Glomerular visceral epithelial cell (primary cell): Measurements from ENCODE around the gene WEE1.
"Not testable (repeated sequence)": the region's sequence is repeated elsewhere in the genome, so short reads cannot be mapped to it uniquely, and the experiment has no call there.

Source experiments
- DNase-seq: peaks from one replicate; pipeline ENCODE4 v3.0.0-alpha.2; 2016; ENCODE audit errors: extremely low spot score

The WEE1 gene

DNA sequence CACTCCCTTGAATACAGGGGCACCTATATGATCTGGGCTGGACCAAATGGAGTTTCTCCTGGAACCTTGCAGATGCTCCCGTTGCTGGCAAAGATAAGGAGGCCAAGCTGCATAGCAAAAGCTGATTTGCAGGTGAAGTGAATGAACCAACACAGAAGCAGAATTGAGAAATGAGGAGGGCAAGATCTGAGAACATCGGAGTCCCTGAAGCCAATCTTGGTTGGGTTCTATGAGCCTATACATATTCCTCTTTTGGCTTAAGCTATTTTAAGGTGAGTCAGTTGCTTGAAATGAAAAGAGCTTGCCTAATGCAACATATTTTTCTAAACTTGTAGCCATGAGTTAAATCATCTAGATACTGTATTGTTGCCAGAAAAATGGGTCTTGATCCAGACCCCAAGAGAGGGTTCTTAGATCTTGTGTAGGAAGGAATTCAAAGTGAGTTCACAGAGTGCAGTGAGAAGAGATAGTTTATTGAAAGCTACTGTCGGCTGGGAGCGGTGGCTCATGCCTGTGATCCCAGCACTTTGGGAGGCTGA is 23.5 kb downstream of the WEE1 start:
- no peak for DNase-seq

DNA sequence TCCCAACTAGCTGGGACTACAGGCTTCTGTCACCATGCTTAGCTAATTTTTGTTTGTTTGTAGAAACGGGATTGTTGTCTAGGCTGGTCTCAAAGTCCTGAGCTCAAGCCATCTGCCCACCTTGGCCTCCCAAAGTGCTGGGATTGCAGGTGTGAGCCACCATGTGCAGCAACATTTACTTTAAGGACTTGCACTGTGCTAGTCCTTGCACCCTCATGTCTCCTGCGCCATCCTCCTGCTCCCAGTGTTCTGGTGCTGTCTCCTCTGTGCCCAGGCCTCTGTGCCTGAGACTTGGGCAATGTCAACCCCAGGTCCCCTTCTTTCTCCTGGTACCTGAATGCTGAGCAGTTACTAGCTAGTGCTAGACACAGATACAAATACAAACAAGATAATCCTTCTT is 26.7 kb downstream of the WEE1 start:
- DNase-seq = no peak

DNA sequence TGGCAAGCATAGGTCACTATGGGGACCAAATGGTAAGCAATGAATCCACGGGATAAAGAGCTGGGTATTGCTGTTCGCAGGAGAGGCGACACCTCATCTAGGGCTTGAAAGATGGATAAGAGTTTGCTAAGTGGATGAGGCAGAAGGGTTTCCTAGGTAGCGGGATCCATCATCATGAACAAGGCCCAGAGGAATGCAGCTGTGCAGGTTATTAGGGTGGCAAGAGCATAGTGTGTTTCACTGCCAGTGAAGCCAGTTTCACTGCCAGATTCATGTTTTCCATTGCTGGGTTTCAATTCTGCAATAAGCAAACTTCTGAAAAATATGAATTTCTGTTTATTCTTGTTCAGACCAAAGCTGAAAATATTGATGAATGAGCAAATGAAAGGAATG is 27.2 kb downstream of the WEE1 start:
- DNase-seq = no peak

DNA sequence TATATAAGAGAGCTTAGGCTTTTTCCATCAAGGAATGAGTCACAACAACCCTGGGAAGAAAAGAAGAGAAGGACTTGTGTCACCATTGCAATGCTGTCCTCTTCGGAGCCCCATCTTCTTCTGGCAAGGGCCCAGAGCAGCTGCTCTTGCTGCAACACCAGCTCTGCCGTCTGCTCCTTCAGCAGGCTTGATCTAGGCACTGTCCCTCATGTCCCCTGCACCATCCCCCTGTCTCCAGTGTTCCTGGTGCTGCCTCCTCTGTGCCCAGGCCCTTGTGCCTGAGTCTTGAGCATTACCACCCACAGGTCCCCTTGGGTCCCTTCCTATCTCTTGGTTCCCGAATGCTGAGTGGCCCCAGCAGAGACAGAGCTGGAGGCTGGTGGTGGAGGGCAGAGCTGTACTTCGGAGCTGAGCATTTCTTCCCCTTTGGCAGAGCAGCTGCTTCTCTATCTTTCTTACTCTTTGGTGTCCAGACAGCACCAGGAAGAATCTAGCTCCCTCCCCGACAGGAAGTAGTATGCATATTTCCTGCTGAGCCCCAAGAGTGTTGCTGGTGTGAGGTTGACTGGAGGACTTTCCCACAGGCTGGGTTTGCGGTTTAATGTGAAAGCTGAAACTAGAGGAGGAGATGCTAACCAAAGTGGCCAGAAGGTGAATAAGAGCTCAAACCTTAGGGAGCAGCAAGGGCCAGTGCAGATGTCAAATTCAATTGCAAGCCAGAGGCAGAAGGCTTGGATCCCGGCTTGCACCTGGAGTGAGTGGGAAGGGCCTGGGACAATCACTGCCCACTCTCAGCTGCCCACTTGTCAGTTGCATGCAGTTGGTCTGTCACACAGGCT is 27.8 kb downstream of the WEE1 start:
- no peak for DNase-seq

DNA sequence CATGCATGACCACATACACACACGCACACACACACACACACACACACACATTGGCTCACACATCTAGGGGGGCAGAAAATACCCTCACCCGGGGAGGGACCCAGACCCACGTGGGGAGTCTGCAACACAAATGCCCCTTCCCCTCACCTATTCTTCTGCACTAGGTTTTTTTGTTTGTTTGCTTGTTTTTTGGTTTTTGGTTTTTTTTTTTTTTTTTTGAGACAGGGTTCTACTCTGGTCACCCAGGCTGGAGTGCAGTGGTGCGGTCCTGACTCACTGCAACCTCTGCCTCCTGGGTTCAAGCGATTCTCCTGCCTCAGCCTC is 28.4 kb downstream of the WEE1 start:
- no peak for DNase-seq

DNA sequence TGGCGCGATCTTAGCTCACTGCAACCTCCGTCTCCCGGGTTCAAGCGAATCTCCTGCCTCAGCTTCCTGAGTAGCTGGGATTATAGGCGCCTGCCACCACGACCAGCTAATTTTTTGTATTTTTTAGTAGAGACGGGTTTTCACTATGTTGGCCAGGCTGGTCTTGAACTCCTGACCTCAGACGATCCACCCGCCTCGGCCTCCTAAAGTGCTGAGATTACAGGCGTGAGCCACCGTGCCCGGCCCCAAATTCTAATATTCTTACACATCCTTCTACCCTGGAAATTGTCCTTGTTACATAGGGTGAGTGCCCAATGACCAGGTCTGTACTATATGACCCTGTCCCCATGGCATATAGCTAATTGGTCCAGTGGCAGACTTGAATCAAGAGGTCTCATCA is 29.7 kb downstream of the WEE1 start:
- DNase-seq = not testable (repeated sequence)

DNA sequence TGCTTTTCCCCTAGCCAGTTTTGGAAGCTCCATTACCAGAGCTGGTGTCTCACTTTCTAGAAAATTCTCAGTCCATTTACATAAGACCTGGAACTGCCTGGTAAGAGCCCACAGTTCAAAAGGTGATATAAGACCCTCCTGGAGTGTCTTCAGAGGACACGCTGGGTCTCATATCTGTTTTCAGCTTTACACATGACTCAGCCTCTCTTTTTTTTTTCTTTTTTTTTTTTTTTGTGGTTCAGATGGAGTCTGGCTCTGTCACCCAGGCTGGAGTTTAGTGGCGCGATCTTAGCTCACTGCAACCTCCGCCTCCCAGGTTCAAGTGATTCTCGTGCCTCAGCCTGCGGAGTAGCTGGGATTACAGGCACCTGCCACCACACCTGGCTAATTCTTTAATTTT is 30.7 kb downstream of the WEE1 start:
- DNase-seq = no peak

DNA sequence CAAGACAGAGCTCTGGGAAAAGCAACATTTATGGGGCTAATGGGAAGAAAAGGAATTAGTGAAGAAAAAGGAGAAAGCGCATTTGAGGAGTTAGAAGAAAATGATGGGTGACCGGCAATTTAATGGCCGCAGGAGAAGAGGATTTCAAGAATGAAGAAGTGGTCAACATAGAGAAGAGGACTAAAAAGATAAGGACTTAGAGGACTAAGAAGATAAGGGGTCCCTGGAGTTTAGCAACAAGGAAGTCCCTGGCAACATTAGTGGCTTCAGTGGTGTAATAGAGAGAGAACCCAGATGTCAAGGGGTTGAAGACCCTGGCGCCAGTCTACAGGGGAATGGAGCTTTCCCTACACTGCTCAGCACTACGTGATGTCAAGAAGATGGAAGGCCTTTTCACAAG is 32.3 kb downstream of the WEE1 start:
- DNase-seq = no peak

DNA sequence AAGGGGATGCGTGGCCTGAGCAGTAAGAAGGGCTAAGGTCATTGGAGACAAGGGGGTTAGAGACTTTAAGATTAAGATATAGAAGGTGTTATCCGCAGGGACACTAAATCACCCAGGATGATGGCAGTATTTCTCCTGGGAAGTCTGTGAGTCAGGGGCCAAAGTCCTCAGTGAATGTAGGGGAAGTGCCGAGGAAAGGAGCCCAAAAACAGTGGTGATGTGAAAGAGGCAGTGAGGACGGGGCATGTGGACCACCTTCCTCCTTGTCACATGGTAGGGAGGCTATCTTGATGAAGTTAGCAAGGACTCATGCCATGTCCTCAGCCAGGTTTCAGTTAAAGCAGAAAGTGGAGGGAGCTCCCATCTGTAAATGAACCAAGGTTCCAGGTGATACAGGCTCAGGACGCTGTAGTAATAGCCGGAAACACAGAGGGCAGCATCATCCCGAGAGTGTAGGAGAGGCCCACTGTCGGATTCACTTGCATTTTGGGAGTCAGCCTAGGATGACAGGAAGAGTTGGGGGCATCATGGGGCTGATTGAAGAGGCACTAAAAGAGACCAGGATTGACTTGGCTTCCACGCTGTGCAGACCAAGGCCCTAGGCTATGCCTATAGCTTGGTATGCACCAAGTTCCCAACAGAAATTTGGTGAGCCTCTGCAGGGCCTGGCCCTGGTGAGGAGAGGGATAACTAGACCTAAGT is 33.5 kb downstream of the WEE1 start:
- no peak for DNase-seq

DNA sequence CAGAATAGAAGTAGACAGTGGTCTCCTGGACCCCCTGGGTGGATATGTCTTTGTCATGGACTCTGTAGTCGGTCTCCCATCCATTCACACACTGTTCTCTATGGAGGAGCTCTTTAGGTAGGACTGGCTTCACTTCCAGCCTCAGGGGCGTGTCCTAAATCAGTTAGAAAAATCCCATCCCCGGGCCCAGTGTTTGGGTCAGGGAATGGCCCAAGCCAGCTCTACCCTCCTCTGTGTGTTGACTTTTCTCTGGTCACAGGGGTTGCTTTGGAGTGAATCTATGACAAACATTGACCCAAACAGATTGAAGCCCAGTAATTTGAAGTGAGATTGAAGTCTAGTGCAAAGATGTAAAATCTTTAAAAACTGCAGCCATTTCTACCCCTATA is 34.0 kb downstream of the WEE1 start:
- no peak for DNase-seq

DNA sequence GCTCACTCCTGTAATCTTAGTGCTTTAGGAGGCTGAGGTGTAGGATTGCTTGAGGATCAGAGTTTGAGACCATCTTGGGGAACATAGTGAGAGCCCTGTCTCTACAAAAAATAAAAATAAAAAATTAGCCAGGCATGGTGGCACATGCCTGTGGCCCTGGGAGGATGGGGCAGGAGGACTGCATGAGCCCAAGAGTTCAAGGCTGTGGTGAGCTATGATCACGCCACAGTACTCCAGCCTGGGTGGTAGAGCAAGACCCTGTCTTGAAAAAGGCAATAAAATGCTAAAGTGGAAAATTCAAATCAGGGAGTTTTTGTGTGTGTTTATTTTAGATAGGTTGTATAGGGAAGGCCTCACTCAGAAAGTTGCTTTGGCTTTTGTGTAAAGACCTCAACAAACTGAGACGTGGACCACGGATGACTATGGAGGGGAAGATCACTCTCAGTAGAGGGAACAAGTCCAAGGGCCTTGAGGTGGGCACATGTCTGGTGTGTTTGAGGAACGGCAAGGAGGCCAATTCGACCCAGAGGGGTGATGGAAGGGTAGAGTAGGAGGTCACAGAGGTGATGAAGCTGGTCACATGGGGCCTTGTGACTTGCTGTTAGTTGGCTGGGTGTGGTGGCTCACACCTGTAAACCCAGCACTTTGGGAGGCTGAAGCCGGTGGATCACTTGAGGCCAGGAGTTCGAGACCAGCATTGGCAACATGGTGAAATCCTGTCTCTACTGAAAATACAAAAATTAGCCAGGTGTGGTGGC is 35.7 kb downstream of the WEE1 start:
- no peak for DNase-seq

DNA sequence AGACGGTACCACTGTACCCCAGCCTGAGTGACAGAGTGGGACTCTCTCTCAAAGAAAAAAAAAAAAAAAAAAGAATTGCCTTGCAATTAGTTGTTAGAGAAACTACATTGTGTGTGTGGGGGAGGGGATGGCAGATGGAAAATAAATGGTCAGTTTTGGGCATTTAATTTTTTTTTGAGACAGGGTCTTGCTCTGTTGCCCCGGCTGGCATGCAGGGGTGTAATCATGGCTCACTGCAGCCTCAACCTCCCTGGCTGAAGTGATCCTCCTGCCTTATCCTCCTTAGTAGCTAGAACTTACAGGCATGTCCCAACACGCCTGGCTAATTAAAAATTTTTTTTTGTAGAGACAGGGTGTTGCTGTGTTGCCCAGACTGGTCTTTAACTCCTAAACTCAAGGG is 36.4 kb downstream of the WEE1 start:
- DNase-seq = no peak

DNA sequence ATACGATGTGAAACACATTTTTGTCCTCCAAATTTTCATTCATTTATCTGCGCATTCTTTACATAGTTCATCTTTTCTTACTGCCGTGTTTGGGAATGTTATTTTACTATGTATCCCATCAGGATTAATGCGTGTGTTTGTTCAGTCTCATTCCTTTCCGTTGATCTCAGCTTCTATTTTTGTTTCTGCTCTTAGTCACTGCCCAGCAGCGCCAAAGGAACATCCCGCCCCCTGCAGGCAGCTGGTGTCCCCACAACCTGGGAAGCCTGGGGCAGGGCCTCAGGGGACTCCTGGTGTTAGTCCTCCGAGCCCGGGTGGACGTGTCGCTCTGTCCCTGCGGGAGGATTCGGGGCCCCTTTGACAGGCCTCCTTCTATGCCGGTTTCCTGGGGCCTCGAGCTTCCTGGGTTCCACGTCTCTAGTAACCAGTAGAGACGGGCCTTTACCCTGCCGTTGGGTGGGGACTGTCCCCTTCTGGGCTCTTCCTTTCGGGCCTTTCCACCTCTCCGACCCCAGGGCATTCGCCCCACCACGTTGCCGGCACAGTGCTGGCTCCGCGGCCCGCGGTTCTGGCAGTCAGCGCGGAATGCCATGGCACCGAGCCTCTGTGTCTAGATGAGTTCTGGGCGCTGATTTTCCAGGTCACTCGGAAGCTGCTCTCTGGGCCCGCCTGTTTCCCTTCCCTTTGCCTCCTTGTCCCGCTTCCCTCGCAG is 39.8 kb downstream of the WEE1 start:
- DNase-seq = peak; percentile 95

DNA sequence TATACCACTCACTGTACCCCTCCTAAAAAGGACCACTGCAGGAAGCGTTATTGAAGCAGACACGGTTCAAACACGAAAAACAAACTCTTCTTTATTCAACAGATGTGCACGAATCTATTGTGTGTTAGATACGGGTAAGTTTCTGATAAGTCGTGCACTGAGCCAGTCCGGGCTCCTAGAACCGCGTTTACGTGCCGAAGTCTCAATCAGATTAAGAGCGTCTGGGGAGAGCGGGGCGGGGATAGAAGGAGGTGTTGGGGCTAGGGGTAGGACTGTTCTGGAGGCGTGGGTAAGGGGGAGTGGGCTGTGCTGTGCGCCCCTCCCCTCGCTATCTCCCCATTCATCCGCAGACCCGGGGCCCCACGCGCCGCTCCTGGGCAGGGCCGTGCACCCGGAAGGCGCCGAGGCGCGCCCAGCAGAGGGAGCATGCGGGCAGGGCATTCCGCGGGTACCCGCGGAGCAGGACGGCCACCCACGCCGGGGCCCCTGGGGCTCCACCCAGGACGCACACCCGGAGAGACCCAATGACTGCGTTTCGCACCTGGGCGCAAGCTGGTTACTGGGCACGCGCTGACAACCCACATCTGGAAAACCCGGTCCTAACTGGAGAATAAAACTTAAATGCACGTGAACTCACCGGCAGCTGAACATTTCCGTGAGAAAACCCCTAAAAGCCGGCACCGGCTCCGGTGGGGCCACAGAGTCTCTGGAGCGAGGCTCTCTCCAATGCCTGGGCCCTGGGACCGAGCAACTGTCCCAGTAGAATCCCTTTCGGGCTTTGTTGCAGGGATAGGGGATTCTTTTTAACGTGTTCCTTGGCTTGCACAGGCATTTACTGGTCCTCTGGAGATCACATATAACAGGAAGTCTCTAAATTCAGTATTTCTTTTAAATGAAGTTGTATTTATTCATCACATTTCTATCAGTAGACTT is 40.6 kb downstream of the WEE1 start:
- DNase-seq = peak; percentile 89

DNA sequence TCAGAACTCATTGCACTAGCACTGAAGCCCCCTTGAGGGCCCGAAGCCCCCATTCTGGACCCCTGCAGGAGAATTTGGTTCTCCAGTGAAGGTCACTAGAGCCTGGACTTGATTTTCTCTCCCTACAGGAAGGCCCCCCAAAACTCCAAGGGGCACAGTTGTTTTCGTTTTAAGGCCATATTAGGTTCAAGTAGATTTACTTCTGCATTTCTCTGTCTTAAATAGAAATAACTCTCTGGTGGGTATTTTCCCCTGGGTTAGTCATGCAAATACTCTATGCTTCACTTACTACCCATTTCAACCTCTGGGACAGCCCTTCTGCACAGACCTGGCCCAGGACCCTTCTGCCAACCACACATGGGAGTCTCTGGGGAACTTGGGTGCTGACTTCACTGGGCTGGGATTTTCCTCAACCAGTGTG is 41.6 kb downstream of the WEE1 start:
- DNase-seq = peak; percentile 75

DNA sequence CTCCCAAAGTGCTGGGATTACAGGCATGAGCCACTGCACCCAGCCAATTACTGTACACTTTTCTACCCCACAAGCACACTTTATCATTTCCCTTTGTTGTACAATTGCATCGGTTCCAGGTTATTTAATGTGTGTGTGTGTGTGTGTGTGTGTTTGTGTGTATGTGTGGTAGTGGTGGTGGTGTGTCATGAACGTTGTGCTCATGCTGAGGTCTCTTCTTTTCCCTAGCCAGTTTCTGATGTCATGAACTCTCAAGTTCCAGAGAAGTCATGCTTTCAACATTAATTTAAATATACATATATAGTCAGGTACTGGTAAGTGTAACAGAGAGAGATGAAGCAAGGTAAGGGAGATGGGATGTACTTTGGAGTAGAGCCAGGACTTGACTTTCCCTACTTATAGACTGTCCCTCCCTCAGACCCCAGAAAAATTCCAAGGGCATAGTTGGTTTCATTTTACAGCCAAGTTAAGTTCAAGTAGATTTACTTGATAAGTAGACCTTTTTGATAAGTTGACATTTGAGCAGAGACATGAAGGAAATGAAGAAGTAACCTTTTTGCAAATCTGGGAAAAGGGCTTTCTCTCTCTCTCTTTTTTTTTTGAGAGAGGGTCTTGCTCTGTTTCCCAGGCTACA is 42.7 kb downstream of the WEE1 start:
- DNase-seq = no peak

DNA sequence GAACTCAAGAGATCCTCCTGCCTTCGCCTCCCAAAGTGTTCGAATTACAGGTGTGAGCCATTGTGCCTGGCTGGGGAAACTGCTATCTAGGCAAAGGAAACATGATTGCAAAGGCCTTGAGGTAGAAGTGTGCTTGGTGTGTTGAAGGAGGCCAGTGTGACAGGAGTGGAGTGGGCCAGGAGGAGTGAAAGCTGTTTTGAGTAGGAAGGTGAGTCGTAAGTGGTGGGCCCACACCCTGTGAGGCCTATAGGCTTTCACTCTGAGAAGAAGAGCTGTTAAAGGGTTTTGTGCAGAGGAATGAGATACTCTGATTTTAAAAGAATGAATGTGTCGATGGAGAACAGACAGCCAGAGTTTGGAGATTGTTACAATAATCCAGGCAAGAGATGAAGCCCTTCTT is 43.4 kb downstream of the WEE1 start:
- no peak for DNase-seq

DNA sequence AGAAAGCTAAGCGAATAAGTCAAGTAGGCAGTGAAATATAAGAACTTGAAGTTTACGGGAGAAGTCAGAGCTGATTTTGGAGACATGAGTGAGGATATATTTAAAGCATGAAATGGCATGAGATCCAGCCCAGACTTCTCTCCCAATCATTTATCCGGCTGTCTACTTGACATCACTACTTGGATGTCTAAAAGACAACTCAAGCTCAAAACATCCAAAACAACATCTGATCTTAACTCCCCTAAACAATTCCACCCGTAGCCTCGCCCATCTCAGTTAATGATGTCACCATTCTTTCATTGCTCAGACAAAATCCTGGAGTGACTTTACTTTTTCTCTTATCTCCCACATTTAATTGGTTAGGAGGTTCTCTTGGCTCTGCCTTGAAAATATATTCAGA is 44.5 kb downstream of the WEE1 start:
- DNase-seq = no peak

DNA sequence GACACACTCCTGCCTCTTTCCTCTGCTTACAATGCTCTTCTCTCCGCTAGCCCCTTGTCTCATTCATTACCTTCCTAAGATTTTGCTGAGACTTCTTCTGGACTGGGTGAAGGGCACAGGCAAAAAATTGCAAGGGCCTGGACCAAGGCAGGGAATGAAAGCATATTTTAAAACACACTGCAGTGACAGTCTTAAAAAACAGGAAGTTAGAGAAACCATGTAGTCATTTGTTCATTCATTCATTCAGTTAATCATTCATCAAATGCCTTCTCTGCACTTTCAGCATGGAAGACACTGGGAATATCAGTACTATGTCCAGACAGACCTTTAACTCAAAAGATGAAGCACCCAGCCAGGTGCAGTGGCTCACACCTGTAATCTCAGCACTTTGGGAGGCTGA is 45.5 kb downstream of the WEE1 start:
- DNase-seq = no peak

DNA sequence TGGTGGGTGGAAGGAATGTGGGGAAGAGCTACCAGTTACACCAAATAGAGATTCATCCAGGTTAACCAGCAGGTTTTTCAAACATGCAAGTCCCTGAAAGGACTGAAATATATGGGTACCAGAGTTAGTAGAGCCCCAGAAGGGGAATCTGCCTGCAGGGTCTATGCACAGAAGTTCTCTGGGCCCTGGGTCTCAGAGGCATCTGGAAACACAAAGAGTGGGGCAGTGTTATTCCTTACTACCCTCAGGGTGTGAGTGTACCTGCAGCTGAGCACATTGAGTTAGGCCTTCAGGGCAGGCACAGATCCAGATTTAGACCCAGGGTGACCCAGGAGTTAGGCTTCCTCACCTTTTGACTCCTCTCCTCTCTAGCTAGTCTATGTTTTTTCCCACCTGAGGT is 46.5 kb downstream of the WEE1 start:
- DNase-seq = no peak
